HepG2 (cell line): ENCODE results near the gene ARHGEF38. TPM values are rescaled to one million over a fixed set of nuclear protein-coding genes. Genes with fewer than 3 reads are reported as not detected.

Experiments
- ATAC-seq: fragments of 200-7000 bp; cut with Tn5 transposase; 3 replicates; pipeline ENCODE4 v1.9.1; 2020; ENCODE audit warnings: mild to moderate bottlenecking, moderate library complexity
- BruUV-seq: library from RNA; stranded (reverse); fragments of 400-500 nt; replicated peaks from 2 replicates; lab custom pipeline; 2021; lab: Mats Ljungman, UMichigan
- CTCF ChIA-PET: fragments of 300-600 bp; formaldehyde crosslinking; extraction: SDS; loops from one replicate; lab custom pipeline; 2021; ENCODE audit warnings: low total read pairs, inconsistent platforms, low intra/inter-chr PET ratio; lab: Yijun Ruan, JAX
- POLR2A ChIA-PET: fragments of 350-600 bp; sonication (Branson Sonifier 250); formaldehyde crosslinking; loops from one replicate; lab custom pipeline; 2020; ENCODE audit warnings: antibody characterized with exemption, inconsistent platforms; lab: Yijun Ruan, JAX
- DNase-seq: peaks from one replicate; pipeline ENCODE4 v3.0.0-alpha.2; 2015; ENCODE audit warnings: low spot score
- FAIRE-seq: peaks from 3 replicates; lab custom pipeline; 2011; peaks lifted over from hg19 to GRCh38; lab: Jason Lieb, UNC
- H2AFZ ChIP-seq: one replicate; pipeline ENCODE4 v1.6.1; 2011; ENCODE audit warnings: low read length, inconsistent platforms
- H3K27ac ChIP-seq: fragments of 300-600 bp; 3 replicates; pipeline ENCODE4 v1.8.0; 2011; ENCODE audit warnings: mixed run types, mild to moderate bottlenecking, mixed read lengths, low read length, inconsistent platforms; ENCODE audit not compliant: insufficient read depth; ENCODE audit errors: extremely low read length
- H3K27me3 ChIP-seq, 2 experiments: fragments of 200-600 bp in 1 of 2; 2 replicates in 1 of 2; 3 replicates in 1 of 2; pipeline versions ENCODE4 v1.6.0 to v1.8.0; 2011; ENCODE audit warnings: low read length in 2 of 2, mild to moderate bottlenecking in 2 of 2, moderate library complexity in 2 of 2, inconsistent platforms in 1 of 2; ENCODE audit not compliant: insufficient read depth in 2 of 2, control insufficient read depth in 1 of 2
- H3K36me3 ChIP-seq, 2 experiments: fragments of 200-600 bp in 1 of 2; replicated peaks in 1 of 2; 2 replicates in 1 of 2; 3 replicates in 1 of 2; pipeline versions ENCODE4 v1.5.1 to v1.8.0; 2011; ENCODE audit warnings: low read length in 2 of 2, inconsistent platforms in 1 of 2; ENCODE audit not compliant: insufficient read depth in 2 of 2, control insufficient read depth in 1 of 2
- H3K4me1 ChIP-seq: 2 replicates; pipeline ENCODE4 v1.5.1; 2012; ENCODE audit warnings: low read length, inconsistent platforms; ENCODE audit not compliant: insufficient read depth
- H3K4me2 ChIP-seq: 2 replicates; pipeline ENCODE4 v1.6.0; 2011; ENCODE audit warnings: low read depth, low read length, inconsistent platforms
- H3K4me3 ChIP-seq, 3 experiments: fragments of 200-600 bp in 1 of 3; sonication (generic), shearing (Covaris generic) in 1 of 3; replicated peaks in 1 of 3; 2 replicates each; pipeline ENCODE4 v1.5.1; 2011 to 2016; ENCODE audit warnings: low read length in 3 of 3, inconsistent platforms in 2 of 3, low read depth in 2 of 3, mild to moderate bottlenecking in 2 of 3, control low read depth in 1 of 3, mixed read lengths in 1 of 3; ENCODE audit not compliant: insufficient read depth in 1 of 3
- H3K79me2 ChIP-seq: one replicate; pipeline ENCODE4 v1.6.1; 2011; ENCODE audit warnings: low read length, inconsistent platforms; ENCODE audit not compliant: insufficient read depth
- H3K9ac ChIP-seq: 2 replicates; pipeline ENCODE4 v1.6.0; 2011; ENCODE audit warnings: mild to moderate bottlenecking, low read depth, low read length, inconsistent platforms; ENCODE audit not compliant: insufficient read depth
- H3K9me3 ChIP-seq: 2 replicates; pipeline ENCODE4 v1.5.1; 2012; ENCODE audit warnings: mild to moderate bottlenecking, low read length
- H4K20me1 ChIP-seq: 2 replicates; pipeline ENCODE4 v1.6.0; 2011; ENCODE audit warnings: inconsistent platforms, mild to moderate bottlenecking, low read length, moderate library complexity; ENCODE audit not compliant: insufficient read depth
- ARNT2 ChIP-seq: sonication (generic); formaldehyde crosslinking; IDR thresholded peaks from 2 replicates; pipeline ENCODE4 v1.8.0; 2022; ENCODE audit warnings: mild to moderate bottlenecking, low read depth, missing genetic modification reagents, moderate library complexity
- CEBPG ChIP-seq: IDR thresholded peaks from 2 replicates; pipeline ENCODE4 v1.6.1; 2016
- HNF1B ChIP-seq: sonication (generic); formaldehyde crosslinking; IDR thresholded peaks from 2 replicates; pipeline ENCODE4 v1.5.1; 2020; ENCODE audit warnings: mild to moderate bottlenecking, moderate library complexity, missing genetic modification reagents
- MAFK ChIP-seq, 2 experiments: IDR thresholded peaks in 1 of 2; conservative IDR thresholded peaks in 1 of 2; 2 replicates each; pipeline ENCODE4 v1.6.1; 2011; ENCODE audit warnings: improper control_type of control experiment in 2 of 2, low read length in 2 of 2
- NCOA1 ChIP-seq: sonication (generic); formaldehyde crosslinking; IDR thresholded peaks from 2 replicates; pipeline ENCODE4 v1.9.0; 2021; ENCODE audit warnings: missing genetic modification reagents
- RBM39 ChIP-seq: fragments of 200-400 bp; formaldehyde crosslinking; IDR thresholded peaks from one replicate; pipeline ENCODE4 v1.6.1; 2018; ENCODE audit warnings: antibody characterized with exemption, mild to moderate bottlenecking, low read depth, low read length; ENCODE audit not compliant: poor library complexity, severe bottlenecking
- RORA ChIP-seq: sonication (generic); formaldehyde crosslinking; IDR thresholded peaks from 2 replicates; pipeline ENCODE4 v1.5.0; 2020; ENCODE audit warnings: mild to moderate bottlenecking, missing genetic modification reagents, moderate library complexity
- SRSF4 ChIP-seq: fragments of 200-400 bp; formaldehyde crosslinking; IDR thresholded peaks from one replicate; pipeline ENCODE4 v1.6.1; 2018; ENCODE audit warnings: mild to moderate bottlenecking, low read depth, low read length, moderate library complexity; ENCODE audit not compliant: poor library complexity, severe bottlenecking
- TBL1XR1 ChIP-seq: fragments of 150-350 bp; IDR thresholded peaks from 2 replicates; pipeline ENCODE4 v1.6.1; 2014; ENCODE audit warnings: borderline replicate concordance, low read length; ENCODE audit not compliant: partially characterized antibody
- ZBTB14 ChIP-seq: sonication (generic); formaldehyde crosslinking; IDR thresholded peaks from 2 replicates; pipeline ENCODE4 v1.4.0; 2020; ENCODE audit warnings: missing genetic modification reagents
- ZNF484 ChIP-seq: sonication (generic); formaldehyde crosslinking; IDR thresholded peaks from 2 replicates; pipeline ENCODE4 v1.5.1; 2020; ENCODE audit warnings: mild to moderate bottlenecking, low read depth, missing genetic modification reagents, borderline replicate concordance
- ZNF543 ChIP-seq: sonication (generic); formaldehyde crosslinking; IDR thresholded peaks from 2 replicates; pipeline ENCODE4 v1.4.0; 2020; ENCODE audit warnings: mild to moderate bottlenecking, missing genetic modification reagents
- ZNF572 ChIP-seq: sonication (generic); formaldehyde crosslinking; IDR thresholded peaks from 2 replicates; pipeline ENCODE4 v1.5.1; 2020; ENCODE audit warnings: mild to moderate bottlenecking, missing genetic modification reagents
- ZNF747 ChIP-seq: sonication (generic); formaldehyde crosslinking; IDR thresholded peaks from 2 replicates; pipeline ENCODE4 v1.8.1; 2023; ENCODE audit warnings: missing genetic modification reagents, mild to moderate bottlenecking, borderline replicate concordance
- ZZZ3 ChIP-seq: sonication (generic); formaldehyde crosslinking; IDR thresholded peaks from 2 replicates; pipeline ENCODE4 v1.4.0; 2020; ENCODE audit warnings: missing genetic modification reagents, mild to moderate bottlenecking, borderline replicate concordance
- WGBS: methylation state at CpG from one replicate; pipeline ENCODE4 v1.1.6; 2017; ENCODE audit warnings: low lambda C conversion rate; 5-methylcytosine and 5-hydroxymethylcytosine counted together
- in situ Hi-C: cut with HindIII; loops from 2 replicates; pipeline ENCODE4 v1.10.0; 2017; ENCODE audit warnings: low pct_unique_long_range_greater_than_20kb; ENCODE audit not compliant: extremely low pct_ligation_motif_present
- intact Hi-C: fragments of 100-400 bp; cut with micrococcal nuclease; formaldehyde crosslinking; loops from one replicate; pipeline ENCODE4 v1.10.0; 2022; ENCODE audit not compliant: unreplicated experiment
- polyA plus RNA-seq, 8 experiments: library from polyadenylated mRNA; depleted of rRNA in 3 of 8; stranded (reverse) in 7 of 8; unstranded in 1 of 8; fragments of >200 nt; fragmentation: Illumina TruSeq in 4 of 8; extraction: Trizol in 4 of 8; gene quantifications; 2 replicates each; pipeline versions ENCODE4 v1.2.1 to v1.2.3, GENCODE V29; 2011 to 2016; ENCODE audit warnings: low read depth in 4 of 8, missing spikeins in 1 of 8, mixed read lengths in 1 of 8; ENCODE audit not compliant: insufficient read depth in 1 of 8
- total RNA-seq, 5 experiments: library from RNA; depleted of rRNA; stranded (reverse); fragments of >200 nt; fragmentation: Illumina TruSeq; extraction: Trizol; gene quantifications; 2 replicates each; pipeline ENCODE4 v1.2.3, GENCODE V29; 2016; ENCODE audit warnings: low read depth in 1 of 5

The ARHGEF38 gene
- total and polyA plus RNA-seq, 2 of the 13 experiments (the other 11 are each of a cell fraction or from before 2014, with no cell fraction given), result not detected

- FAIRE-seq (no peak), DNase-seq (no peak), ATAC-seq (no peak)
- no peak overlapping the region for H3K4me2 ChIP-seq
- TF ChIP-seq TBL1XR1, result no peak
- TF ChIP-seq ARNT2 (CRISPR knock-in tag), result no peak
- TF ChIP-seq CEBPG, result no peak
- TF ChIP-seq ZNF543 (CRISPR knock-in tag), result no peak
- TF ChIP-seq ZNF572 (CRISPR knock-in tag), result no peak
- no peak for TF ChIP-seq ZBTB14
- TF ChIP-seq RORA (CRISPR knock-in tag), result no peak
- no peak overlapping the region for H2AFZ ChIP-seq
- H3K9me3 ChIP-seq, result no peaks in the 10 kb centered on the region
- POLR2A ChIA-PET, result no interaction called here
- no peaks in the 10 kb centered on the region for H3K79me2 ChIP-seq
- H3K27me3 ChIP-seq, result no peaks in the 10 kb centered on the region
- 0% methylated on average over 1 of the region's 1 CpG for WGBS
- intact Hi-C loops, result no loop called here
- H3K4me1 ChIP-seq, result no peaks in the 10 kb centered on the region
- H3K36me3 ChIP-seq, result no peaks in the 10 kb centered on the region
- no peak overlapping the region for H3K9ac ChIP-seq
- H3K27ac ChIP-seq, result no peak overlapping the region
- in situ Hi-C loops, result no loop called here
- no peak overlapping the region for H3K4me3 ChIP-seq
- BruUV-seq, result no TSS peak
- CTCF ChIA-PET, result no interaction called here
- H4K20me1 ChIP-seq, result no peaks in the 10 kb centered on the region
Observed at GRCh38 chr4:105605493-105605892, 53.1 kb downstream of the ARHGEF38 start.

- intact Hi-C loops, result no loop called here
- DNase-seq (no peak), FAIRE-seq (no peak), ATAC-seq (no peak)
- in situ Hi-C loops, result no loop called here
- Histone ChIP-seq H2AFZ (no peak overlapping the region), H3K27ac (no peak overlapping the region), H3K9ac (no peak overlapping the region), H3K4me3 (no peak overlapping the region), H3K36me3 (no peaks in the 10 kb centered on the region), H3K27me3 (no peaks in the 10 kb centered on the region), H3K4me2 (no peak overlapping the region), H3K79me2 (no peaks in the 10 kb centered on the region), H4K20me1 (no peaks in the 10 kb centered on the region), H3K4me1 (no peaks in the 10 kb centered on the region), H3K9me3 (no peaks in the 10 kb centered on the region)
- no TSS peak for BruUV-seq
- 0% methylated on average over 2 of the region's 2 CpGs for WGBS
- ChIA-PET CTCF (no interaction called here), POLR2A (no interaction called here)
- TF ChIP-seq MAFK (conservative IDR thresholded peaks at IDR 0.05 in 1 of 2, IDR thresholded peaks at IDR 0.05 in 1 of 2; ENCODE audit: low read length in 2 of 2), result no peak
- TF ChIP-seq ZZZ3 (CRISPR knock-in tag), result no peak
- TF ChIP-seq NCOA1 (CRISPR knock-in tag), result no peak
- TF ChIP-seq HNF1B (CRISPR knock-in tag), result no peak
- no peak for TF ChIP-seq SRSF4
- TF ChIP-seq ZNF484, result no peak
- no peak for TF ChIP-seq RBM39
- TF ChIP-seq ZNF747 (CRISPR knock-in tag), result no peak
Observed at GRCh38 chr4:105607876-105608275, 55.5 kb downstream of the ARHGEF38 start.
